WTC11 (cell line): ENCODE results near the gene VPS52. TPM values are rescaled to one million over a fixed set of nuclear protein-coding genes. Genes with fewer than 3 reads are reported as not detected.

Experiments
- ATAC-seq: fragments of 200-7000 bp; cut with Tn5 transposase; 2 replicates; pipeline ENCODE4 v1.10.0; 2021; ENCODE audit warnings: mild to moderate bottlenecking, moderate library complexity
- CTCF ChIA-PET: fragments of 300-600 bp; sonication (Branson Sonifier 250); formaldehyde crosslinking; loops from one replicate; lab custom pipeline; 2021; ENCODE audit warnings: antibody characterized with exemption; lab: Charles Lee
- POLR2A ChIA-PET: fragments of 350-600 bp; sonication (Branson Sonifier 250); formaldehyde crosslinking; loops from one replicate; lab custom pipeline; 2021; ENCODE audit warnings: antibody characterized with exemption; lab: Charles Lee
- DNase-seq: peaks from one replicate; pipeline ENCODE4 v3.0.0; 2021; ENCODE audit warnings: low spot score
- H3K27ac Mint-ChIP-seq: 2 replicates; pipeline ENCODE4 v1.8.0; 2021; ENCODE audit warnings: mixed read lengths
- H3K27me3 Mint-ChIP-seq: 2 replicates; pipeline ENCODE4 v1.8.0; 2021; ENCODE audit warnings: low read depth, mild to moderate bottlenecking, moderate library complexity, mixed read lengths
- H3K36me3 Mint-ChIP-seq: 2 replicates; pipeline ENCODE4 v1.8.0; 2021; ENCODE audit warnings: mixed read lengths
- H3K4me1 Mint-ChIP-seq: 2 replicates; pipeline ENCODE4 v1.8.0; 2022; ENCODE audit warnings: mixed read lengths
- H3K4me3 Mint-ChIP-seq: 2 replicates; pipeline ENCODE4 v1.8.0; 2021; ENCODE audit warnings: mild to moderate bottlenecking, moderate library complexity, mixed read lengths
- H3K9me3 Mint-ChIP-seq: 2 replicates; pipeline ENCODE4 v1.8.0; 2021; ENCODE audit warnings: mixed read lengths
- CREB1 ChIP-seq: sonication (generic); formaldehyde crosslinking; IDR thresholded peaks from 2 replicates; pipeline ENCODE4 v1.8.0; 2023; ENCODE audit warnings: mild to moderate bottlenecking, missing genetic modification reagents
- EMX1 ChIP-seq: fragments of 250-450 bp; sonication (Bioruptor Pico); IDR thresholded peaks from 2 replicates; pipeline ENCODE4 v1.8.0; 2021; ENCODE audit warnings: mild to moderate bottlenecking
- FOXJ3 ChIP-seq: sonication (generic); formaldehyde crosslinking; IDR thresholded peaks from 2 replicates; pipeline ENCODE4 v1.9.0; 2021; ENCODE audit warnings: missing genetic modification reagents, mild to moderate bottlenecking, borderline replicate concordance
- HMGA2 ChIP-seq: fragments of 250-450 bp; sonication (Bioruptor Pico); IDR thresholded peaks from 2 replicates; pipeline ENCODE4 v1.4.0; 2021; ENCODE audit warnings: mild to moderate bottlenecking, moderate library complexity
- MYBL2 ChIP-seq: sonication (generic); formaldehyde crosslinking; IDR thresholded peaks from 2 replicates; pipeline ENCODE4 v1.8.1; 2023; ENCODE audit warnings: mild to moderate bottlenecking, moderate library complexity, missing genetic modification reagents
- NFYB ChIP-seq: sonication (generic); formaldehyde crosslinking; conservative IDR thresholded peaks from 2 replicates; pipeline ENCODE4 v1.8.0; 2022; ENCODE audit warnings: low read depth, missing genetic modification reagents
- NR2C2 ChIP-seq: sonication (generic); formaldehyde crosslinking; IDR thresholded peaks from 2 replicates; pipeline ENCODE4 v1.8.0; 2022; ENCODE audit warnings: mild to moderate bottlenecking, missing genetic modification reagents
- RORB ChIP-seq: fragments of 250-450 bp; sonication (Bioruptor Pico); IDR thresholded peaks from 2 replicates; pipeline ENCODE4 v1.9.0; 2021; ENCODE audit warnings: mild to moderate bottlenecking
- TCF7 ChIP-seq: sonication (generic); formaldehyde crosslinking; IDR thresholded peaks from 2 replicates; pipeline ENCODE4 v1.8.0; 2022; ENCODE audit warnings: mild to moderate bottlenecking, low read depth, missing genetic modification reagents, moderate library complexity
- TEAD1 ChIP-seq: sonication (generic); formaldehyde crosslinking; IDR thresholded peaks from 2 replicates; pipeline ENCODE4 v1.8.0; 2022; ENCODE audit warnings: mild to moderate bottlenecking, missing genetic modification reagents
- ZNF219 ChIP-seq: sonication (generic); formaldehyde crosslinking; IDR thresholded peaks from 2 replicates; pipeline ENCODE4 v1.8.0; 2023; ENCODE audit warnings: missing genetic modification reagents, mild to moderate bottlenecking, borderline replicate concordance
- ZNF232 ChIP-seq: sonication (generic); formaldehyde crosslinking; IDR thresholded peaks from 2 replicates; pipeline ENCODE4 v1.8.0; 2022; ENCODE audit warnings: mild to moderate bottlenecking, missing genetic modification reagents
- ZNF263 ChIP-seq: sonication (generic); formaldehyde crosslinking; IDR thresholded peaks from 2 replicates; pipeline ENCODE4 v1.8.1; 2022; ENCODE audit warnings: low read depth, mild to moderate bottlenecking, moderate library complexity, missing genetic modification reagents
- ZNF416 ChIP-seq: fragments of 250-450 bp; sonication (Bioruptor Pico); IDR thresholded peaks from 2 replicates; pipeline ENCODE4 v1.9.0; 2021; ENCODE audit warnings: mild to moderate bottlenecking, inconsistent platforms
- ZNF671 ChIP-seq: fragments of 250-450 bp; sonication (Bioruptor Pico); IDR thresholded peaks from 2 replicates; pipeline ENCODE4 v1.8.0; 2021; ENCODE audit warnings: mild to moderate bottlenecking
- total RNA-seq: library from RNA; stranded (reverse); gene quantifications from 3 replicates; pipeline ENCODE4 v1.2.3, GENCODE V29; 2021
- TF ChIP-seq, protein P1 (sequence below): sonication (generic); formaldehyde crosslinking; IDR thresholded peaks from 2 replicates; pipeline ENCODE4 v1.8.0; 2023; ENCODE audit warnings: missing genetic modification reagents, mild to moderate bottlenecking, borderline replicate concordance
- TF ChIP-seq, protein P2 (sequence below): sonication (generic); formaldehyde crosslinking; IDR thresholded peaks from 2 replicates; pipeline ENCODE4 v1.8.1; 2023; ENCODE audit warnings: mild to moderate bottlenecking, missing genetic modification reagents
- TF ChIP-seq, protein P3 (sequence below): fragments of 250-450 bp; sonication (Bioruptor Pico); IDR thresholded peaks from 2 replicates; pipeline ENCODE4 v1.8.0; 2021; ENCODE audit warnings: mild to moderate bottlenecking
- TF ChIP-seq, protein P4 (sequence below): sonication (generic); formaldehyde crosslinking; IDR thresholded peaks from 2 replicates; pipeline ENCODE4 v1.8.0; 2023; ENCODE audit warnings: mild to moderate bottlenecking, missing genetic modification reagents
- TF ChIP-seq, protein P5 (sequence below): sonication (generic); formaldehyde crosslinking; IDR thresholded peaks from 2 replicates; pipeline ENCODE4 v1.8.1; 2023; ENCODE audit warnings: mild to moderate bottlenecking, missing genetic modification reagents
- TF ChIP-seq, protein P6 (sequence below): sonication (generic); formaldehyde crosslinking; IDR thresholded peaks from 2 replicates; pipeline ENCODE4 v1.8.0; 2022; ENCODE audit warnings: mild to moderate bottlenecking, missing genetic modification reagents

Gene VPS52
- total RNA-seq, 1 experiment from 2014 or later = 46.8 TPM

DNA sequence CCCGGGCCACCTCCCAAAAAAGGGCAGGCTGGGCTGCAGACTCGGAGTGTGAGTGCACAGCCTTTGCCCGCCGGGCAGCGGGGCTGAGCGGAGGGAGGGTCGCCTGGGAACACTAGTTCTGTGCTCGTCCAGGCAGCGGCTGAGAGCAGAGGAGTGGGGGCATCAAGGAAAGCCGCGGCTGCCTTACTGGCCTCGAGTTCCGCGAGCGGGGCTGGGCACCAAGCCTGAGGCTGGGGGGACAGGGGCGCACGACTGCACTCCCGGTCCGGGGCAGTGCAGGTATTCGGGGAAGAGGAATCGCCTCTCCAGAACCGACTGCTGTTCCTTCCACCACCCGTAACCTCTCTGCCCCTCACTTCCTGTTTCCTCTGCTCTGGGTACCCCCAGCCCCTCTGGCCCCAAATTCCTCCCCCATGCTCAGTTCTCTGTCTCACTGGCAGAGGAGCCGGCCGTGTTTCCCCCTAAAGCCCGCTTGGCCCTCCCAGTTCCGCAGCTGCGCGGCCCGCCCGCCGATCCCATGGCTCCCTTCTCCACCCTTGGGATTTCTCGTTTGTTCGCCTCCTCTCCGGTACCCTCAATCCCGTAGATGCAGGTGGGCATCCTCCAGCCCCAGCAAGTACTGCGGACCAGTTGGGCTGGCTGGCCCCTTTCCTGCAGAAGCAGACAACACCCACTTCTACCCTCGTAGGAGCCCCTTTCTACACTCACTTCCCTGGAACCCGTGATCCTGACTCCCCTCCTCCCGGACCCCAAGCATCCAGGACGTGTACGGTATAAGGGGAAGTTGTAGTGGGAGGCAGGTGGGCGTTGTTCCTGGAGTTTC, 58.3 kb downstream of the VPS52 start (continued):
- no peak for TF ChIP-seq ZNF219
- TF ChIP-seq, protein P1, sequence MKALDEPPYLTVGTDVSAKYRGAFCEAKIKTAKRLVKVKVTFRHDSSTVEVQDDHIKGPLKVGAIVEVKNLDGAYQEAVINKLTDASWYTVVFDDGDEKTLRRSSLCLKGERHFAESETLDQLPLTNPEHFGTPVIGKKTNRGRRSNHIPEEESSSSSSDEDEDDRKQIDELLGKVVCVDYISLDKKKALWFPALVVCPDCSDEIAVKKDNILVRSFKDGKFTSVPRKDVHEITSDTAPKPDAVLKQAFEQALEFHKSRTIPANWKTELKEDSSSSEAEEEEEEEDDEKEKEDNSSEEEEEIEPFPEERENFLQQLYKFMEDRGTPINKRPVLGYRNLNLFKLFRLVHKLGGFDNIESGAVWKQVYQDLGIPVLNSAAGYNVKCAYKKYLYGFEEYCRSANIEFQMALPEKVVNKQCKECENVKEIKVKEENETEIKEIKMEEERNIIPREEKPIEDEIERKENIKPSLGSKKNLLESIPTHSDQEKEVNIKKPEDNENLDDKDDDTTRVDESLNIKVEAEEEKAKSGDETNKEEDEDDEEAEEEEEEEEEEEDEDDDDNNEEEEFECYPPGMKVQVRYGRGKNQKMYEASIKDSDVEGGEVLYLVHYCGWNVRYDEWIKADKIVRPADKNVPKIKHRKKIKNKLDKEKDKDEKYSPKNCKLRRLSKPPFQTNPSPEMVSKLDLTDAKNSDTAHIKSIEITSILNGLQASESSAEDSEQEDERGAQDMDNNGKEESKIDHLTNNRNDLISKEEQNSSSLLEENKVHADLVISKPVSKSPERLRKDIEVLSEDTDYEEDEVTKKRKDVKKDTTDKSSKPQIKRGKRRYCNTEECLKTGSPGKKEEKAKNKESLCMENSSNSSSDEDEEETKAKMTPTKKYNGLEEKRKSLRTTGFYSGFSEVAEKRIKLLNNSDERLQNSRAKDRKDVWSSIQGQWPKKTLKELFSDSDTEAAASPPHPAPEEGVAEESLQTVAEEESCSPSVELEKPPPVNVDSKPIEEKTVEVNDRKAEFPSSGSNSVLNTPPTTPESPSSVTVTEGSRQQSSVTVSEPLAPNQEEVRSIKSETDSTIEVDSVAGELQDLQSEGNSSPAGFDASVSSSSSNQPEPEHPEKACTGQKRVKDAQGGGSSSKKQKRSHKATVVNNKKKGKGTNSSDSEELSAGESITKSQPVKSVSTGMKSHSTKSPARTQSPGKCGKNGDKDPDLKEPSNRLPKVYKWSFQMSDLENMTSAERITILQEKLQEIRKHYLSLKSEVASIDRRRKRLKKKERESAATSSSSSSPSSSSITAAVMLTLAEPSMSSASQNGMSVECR (CRISPR knock-in tag) = peak; percentile 69; the same call in 1 of the 2 replicates
- peak; percentile 65; the same call in 1 of the 2 replicates for TF ChIP-seq TEAD1 (CRISPR knock-in tag)
- TF ChIP-seq, protein P2, sequence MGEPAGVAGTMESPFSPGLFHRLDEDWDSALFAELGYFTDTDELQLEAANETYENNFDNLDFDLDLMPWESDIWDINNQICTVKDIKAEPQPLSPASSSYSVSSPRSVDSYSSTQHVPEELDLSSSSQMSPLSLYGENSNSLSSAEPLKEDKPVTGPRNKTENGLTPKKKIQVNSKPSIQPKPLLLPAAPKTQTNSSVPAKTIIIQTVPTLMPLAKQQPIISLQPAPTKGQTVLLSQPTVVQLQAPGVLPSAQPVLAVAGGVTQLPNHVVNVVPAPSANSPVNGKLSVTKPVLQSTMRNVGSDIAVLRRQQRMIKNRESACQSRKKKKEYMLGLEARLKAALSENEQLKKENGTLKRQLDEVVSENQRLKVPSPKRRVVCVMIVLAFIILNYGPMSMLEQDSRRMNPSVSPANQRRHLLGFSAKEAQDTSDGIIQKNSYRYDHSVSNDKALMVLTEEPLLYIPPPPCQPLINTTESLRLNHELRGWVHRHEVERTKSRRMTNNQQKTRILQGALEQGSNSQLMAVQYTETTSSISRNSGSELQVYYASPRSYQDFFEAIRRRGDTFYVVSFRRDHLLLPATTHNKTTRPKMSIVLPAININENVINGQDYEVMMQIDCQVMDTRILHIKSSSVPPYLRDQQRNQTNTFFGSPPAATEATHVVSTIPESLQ = no peak
- TF ChIP-seq ZNF416 (CRISPR knock-in tag) = no peak; the same call in none of the 2 replicates
- no peak for TF ChIP-seq CREB1 (CRISPR knock-in tag)
- TF ChIP-seq, protein P3, sequence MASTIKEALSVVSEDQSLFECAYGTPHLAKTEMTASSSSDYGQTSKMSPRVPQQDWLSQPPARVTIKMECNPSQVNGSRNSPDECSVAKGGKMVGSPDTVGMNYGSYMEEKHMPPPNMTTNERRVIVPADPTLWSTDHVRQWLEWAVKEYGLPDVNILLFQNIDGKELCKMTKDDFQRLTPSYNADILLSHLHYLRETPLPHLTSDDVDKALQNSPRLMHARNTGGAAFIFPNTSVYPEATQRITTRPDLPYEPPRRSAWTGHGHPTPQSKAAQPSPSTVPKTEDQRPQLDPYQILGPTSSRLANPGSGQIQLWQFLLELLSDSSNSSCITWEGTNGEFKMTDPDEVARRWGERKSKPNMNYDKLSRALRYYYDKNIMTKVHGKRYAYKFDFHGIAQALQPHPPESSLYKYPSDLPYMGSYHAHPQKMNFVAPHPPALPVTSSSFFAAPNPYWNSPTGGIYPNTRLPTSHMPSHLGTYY (CRISPR knock-in tag) = peak; percentile 62; the same call in 1 of the 2 replicates
- no peak for TF ChIP-seq RORB (CRISPR knock-in tag)
- no peak for TF ChIP-seq HMGA2 (CRISPR knock-in tag)
- TF ChIP-seq, protein P4, sequence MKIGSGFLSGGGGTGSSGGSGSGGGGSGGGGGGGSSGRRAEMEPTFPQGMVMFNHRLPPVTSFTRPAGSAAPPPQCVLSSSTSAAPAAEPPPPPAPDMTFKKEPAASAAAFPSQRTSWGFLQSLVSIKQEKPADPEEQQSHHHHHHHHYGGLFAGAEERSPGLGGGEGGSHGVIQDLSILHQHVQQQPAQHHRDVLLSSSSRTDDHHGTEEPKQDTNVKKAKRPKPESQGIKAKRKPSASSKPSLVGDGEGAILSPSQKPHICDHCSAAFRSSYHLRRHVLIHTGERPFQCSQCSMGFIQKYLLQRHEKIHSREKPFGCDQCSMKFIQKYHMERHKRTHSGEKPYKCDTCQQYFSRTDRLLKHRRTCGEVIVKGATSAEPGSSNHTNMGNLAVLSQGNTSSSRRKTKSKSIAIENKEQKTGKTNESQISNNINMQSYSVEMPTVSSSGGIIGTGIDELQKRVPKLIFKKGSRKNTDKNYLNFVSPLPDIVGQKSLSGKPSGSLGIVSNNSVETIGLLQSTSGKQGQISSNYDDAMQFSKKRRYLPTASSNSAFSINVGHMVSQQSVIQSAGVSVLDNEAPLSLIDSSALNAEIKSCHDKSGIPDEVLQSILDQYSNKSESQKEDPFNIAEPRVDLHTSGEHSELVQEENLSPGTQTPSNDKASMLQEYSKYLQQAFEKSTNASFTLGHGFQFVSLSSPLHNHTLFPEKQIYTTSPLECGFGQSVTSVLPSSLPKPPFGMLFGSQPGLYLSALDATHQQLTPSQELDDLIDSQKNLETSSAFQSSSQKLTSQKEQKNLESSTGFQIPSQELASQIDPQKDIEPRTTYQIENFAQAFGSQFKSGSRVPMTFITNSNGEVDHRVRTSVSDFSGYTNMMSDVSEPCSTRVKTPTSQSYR (CRISPR knock-in tag) = no peak
- no peak for TF ChIP-seq EMX1 (CRISPR knock-in tag)
- TF ChIP-seq, all 79 proteins: peak for 12

DNA sequence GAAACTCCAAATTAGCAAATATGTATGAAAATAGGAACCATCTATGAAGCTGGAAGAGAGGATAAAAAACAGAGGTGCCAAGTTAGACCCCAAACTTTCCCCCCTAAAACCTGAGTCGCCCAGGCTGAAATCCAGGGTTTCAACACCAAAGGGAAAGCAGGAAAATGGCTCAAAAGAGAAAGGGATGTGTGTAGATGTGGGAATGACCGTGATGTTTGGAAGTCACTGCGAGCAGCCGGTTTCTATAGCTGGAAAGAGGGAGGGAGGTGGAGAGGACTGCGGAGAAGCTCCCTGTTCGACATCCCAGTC, 58.9 kb downstream of the VPS52 start:
- H3K27me3 Mint-ChIP-seq = peaks cover 61% of the 10 kb centered on the region
- peaks cover 12% of the 10 kb centered on the region for H3K36me3 Mint-ChIP-seq
- DNase-seq = no peak
- TF ChIP-seq EMX1 (CRISPR knock-in tag) (no peak), ZNF671 (CRISPR knock-in tag) (no peak), NR2C2 (CRISPR knock-in tag) (no peak), HMGA2 (CRISPR knock-in tag) (no peak), TCF7 (CRISPR knock-in tag) (no peak), ZNF263 (CRISPR knock-in tag) (no peak), CREB1 (CRISPR knock-in tag) (no peak), NFYB (CRISPR knock-in tag) (no peak), FOXJ3 (no peak), ZNF232 (CRISPR knock-in tag) (no peak), MYBL2 (CRISPR knock-in tag) (no peak)
- TF ChIP-seq, protein P5, sequence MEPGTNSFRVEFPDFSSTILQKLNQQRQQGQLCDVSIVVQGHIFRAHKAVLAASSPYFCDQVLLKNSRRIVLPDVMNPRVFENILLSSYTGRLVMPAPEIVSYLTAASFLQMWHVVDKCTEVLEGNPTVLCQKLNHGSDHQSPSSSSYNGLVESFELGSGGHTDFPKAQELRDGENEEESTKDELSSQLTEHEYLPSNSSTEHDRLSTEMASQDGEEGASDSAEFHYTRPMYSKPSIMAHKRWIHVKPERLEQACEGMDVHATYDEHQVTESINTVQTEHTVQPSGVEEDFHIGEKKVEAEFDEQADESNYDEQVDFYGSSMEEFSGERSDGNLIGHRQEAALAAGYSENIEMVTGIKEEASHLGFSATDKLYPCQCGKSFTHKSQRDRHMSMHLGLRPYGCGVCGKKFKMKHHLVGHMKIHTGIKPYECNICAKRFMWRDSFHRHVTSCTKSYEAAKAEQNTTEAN = no peak
- TF ChIP-seq, protein P6, sequence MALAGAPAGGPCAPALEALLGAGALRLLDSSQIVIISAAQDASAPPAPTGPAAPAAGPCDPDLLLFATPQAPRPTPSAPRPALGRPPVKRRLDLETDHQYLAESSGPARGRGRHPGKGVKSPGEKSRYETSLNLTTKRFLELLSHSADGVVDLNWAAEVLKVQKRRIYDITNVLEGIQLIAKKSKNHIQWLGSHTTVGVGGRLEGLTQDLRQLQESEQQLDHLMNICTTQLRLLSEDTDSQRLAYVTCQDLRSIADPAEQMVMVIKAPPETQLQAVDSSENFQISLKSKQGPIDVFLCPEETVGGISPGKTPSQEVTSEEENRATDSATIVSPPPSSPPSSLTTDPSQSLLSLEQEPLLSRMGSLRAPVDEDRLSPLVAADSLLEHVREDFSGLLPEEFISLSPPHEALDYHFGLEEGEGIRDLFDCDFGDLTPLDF = no peak

More for the DNA sequence above, 58.9 kb downstream of the VPS52 start:
- Mint-ChIP-seq H3K4me1 (peaks cover 47% of the 10 kb centered on the region), H3K27ac (no peak overlapping the region; the same call in 1 of the 2 replicates), H3K9me3 (no peaks in the 10 kb centered on the region), H3K4me3 (peak overlapping the region; percentile 95)
- CTCF ChIA-PET = interaction anchor here (0.6 to 5.7 kb wide), 6 partner anchors 8 to 86 kb away, joined by 3 to 83 read pairs (median 5); partner anchors contain the start of genes B3GALT4, HSD17B8, RXRB and SLC39A7
- ATAC-seq = no peak
- POLR2A ChIA-PET = interaction anchor here (1.1 kb wide), 1 partner anchor 36 kb away, joined by 4 read pairs; no protein-coding TSS in a partner anchor
